ENCODE measurements around the gene TMEM184C. TPM values are rescaled to one million over a fixed set of nuclear protein-coding genes. Genes with fewer than 3 reads are reported as not detected.

TMEM184C gene
- total RNA-seq, 1 experiment from 2014 or later: 36.3 TPM

DNA sequence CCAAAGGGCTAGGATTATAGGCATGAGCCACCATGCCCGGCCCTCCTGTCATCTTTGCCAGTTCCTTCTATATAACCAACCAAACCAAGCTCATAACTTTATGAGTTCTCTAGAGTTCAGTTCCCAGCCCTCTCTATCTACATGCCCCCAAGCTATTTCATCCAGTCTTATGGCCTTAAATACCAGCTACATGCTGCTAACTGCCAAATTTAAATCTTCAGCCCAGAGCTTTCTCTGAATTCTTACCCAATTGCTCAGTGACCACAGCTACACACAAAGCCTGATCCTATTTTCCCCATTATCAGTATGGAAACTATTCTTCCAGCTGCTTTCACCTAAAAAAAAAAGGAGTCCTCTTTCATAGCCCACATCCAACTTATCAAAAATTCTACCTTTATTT lies 23.1 kb downstream of the TMEM184C start:
- ChIA-PET CTCF (no interaction called here), POLR2A (ENCODE audit: low non-redundant PET) (no interaction called here)
- intact Hi-C loops (cut with micrococcal nuclease; ENCODE audit: unreplicated experiment): no loop called here
- Histone ChIP-seq H3K36me3 (ENCODE audit: insufficient read depth, low read length, poor library complexity, severe bottlenecking) (peaks cover 29% of the 10 kb centered on the region), H3K4me3 (ENCODE audit: low read depth, low read length, poor library complexity, severe bottlenecking) (no peak overlapping the region), H3K4me1 (ENCODE audit: insufficient read depth, low read length, poor library complexity, severe bottlenecking) (no peaks in the 10 kb centered on the region), H3K27ac (ENCODE audit: low read depth, low read length, poor library complexity, severe bottlenecking) (no peak overlapping the region), H3K27me3 (replicated peaks; ENCODE audit: insufficient read depth, low read depth, low read length, poor library complexity) (no peaks in the 10 kb centered on the region), H3K9me3 (ENCODE audit: low read depth, low read length, poor library complexity, severe bottlenecking) (peaks cover 7% of the 10 kb centered on the region)
- TF ChIP-seq, protein P1, sequence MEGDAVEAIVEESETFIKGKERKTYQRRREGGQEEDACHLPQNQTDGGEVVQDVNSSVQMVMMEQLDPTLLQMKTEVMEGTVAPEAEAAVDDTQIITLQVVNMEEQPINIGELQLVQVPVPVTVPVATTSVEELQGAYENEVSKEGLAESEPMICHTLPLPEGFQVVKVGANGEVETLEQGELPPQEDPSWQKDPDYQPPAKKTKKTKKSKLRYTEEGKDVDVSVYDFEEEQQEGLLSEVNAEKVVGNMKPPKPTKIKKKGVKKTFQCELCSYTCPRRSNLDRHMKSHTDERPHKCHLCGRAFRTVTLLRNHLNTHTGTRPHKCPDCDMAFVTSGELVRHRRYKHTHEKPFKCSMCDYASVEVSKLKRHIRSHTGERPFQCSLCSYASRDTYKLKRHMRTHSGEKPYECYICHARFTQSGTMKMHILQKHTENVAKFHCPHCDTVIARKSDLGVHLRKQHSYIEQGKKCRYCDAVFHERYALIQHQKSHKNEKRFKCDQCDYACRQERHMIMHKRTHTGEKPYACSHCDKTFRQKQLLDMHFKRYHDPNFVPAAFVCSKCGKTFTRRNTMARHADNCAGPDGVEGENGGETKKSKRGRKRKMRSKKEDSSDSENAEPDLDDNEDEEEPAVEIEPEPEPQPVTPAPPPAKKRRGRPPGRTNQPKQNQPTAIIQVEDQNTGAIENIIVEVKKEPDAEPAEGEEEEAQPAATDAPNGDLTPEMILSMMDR (conservative IDR thresholded peaks at IDR 0.05; ENCODE audit: low read depth, low read length): no peak
- no peak for TF ChIP-seq EZH2 (IDR thresholded peaks at IDR 0.05; ENCODE audit: borderline replicate concordance, low read depth, low read length, poor library complexity, severe bottlenecking)
- BruUV-seq (replicated peaks): no TSS peak
- no peak for DNase-seq (ENCODE audit: low spot score)

DNA sequence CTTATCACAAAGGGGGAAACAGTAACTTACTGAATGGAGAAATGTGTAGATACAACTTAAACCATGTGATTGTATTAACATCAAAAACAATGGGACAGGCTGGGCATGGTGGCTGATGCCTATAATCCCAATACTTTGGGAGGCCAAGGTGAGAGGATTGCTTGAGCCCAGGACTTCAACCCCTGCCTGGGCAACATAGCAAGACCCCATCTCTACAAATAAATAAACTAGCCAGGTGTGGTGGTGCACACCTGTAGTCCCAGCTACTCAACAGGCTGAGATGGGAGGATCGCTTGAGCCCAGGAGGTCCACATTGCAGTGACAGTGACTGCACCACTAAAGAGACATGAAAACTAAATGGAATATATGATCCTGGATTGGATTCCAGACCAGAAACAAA lies 26.4 kb downstream of the TMEM184C start:
- DNase-seq (ENCODE audit: low spot score): no peak
- intact Hi-C loops (cut with micrococcal nuclease; ENCODE audit: unreplicated experiment): no loop called here
- no peak for TF ChIP-seq EZH2 (IDR thresholded peaks at IDR 0.05; ENCODE audit: borderline replicate concordance, low read depth, low read length, poor library complexity, severe bottlenecking)
- TF ChIP-seq, protein P1 (conservative IDR thresholded peaks at IDR 0.05; ENCODE audit: low read depth, low read length): no peak
- Histone ChIP-seq H3K36me3 (ENCODE audit: insufficient read depth, low read length, poor library complexity, severe bottlenecking) (peaks cover under 1% of the 10 kb centered on the region), H3K4me3 (ENCODE audit: low read depth, low read length, poor library complexity, severe bottlenecking) (no peak overlapping the region), H3K9me3 (ENCODE audit: low read depth, low read length, poor library complexity, severe bottlenecking) (no peaks in the 10 kb centered on the region), H3K4me1 (ENCODE audit: insufficient read depth, low read length, poor library complexity, severe bottlenecking) (no peaks in the 10 kb centered on the region), H3K27me3 (replicated peaks; ENCODE audit: insufficient read depth, low read depth, low read length, poor library complexity) (no peaks in the 10 kb centered on the region), H3K27ac (ENCODE audit: low read depth, low read length, poor library complexity, severe bottlenecking) (no peak overlapping the region)
- POLR2A ChIA-PET (ENCODE audit: low non-redundant PET): no interaction called here
- CTCF ChIA-PET: interaction anchor here (0.6 kb wide), 1 partner anchor 224 kb away, joined by 6 read pairs; no protein-coding TSS in a partner anchor
- no TSS peak for BruUV-seq (replicated peaks)

DNA sequence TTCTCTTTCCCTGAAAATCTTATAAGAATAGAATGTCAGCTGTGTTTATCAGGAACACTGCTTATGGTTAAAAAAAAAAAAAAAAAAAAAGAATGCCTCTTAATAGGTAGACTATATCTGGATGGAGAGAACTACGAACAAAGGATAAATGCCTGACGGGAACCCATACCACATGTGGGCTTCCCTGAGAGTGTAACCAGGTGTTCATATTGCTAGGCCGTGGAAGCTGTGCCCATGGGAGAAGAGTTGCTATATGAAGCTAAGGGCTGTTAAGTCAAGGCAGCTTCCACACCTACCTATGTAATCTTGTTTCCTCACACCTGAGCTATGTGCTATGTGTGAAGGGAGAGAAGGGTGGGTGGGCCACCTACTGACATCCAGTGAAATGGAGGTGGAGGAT lies 27.3 kb downstream of the TMEM184C start:
- Histone ChIP-seq H3K27ac (ENCODE audit: low read depth, low read length, poor library complexity, severe bottlenecking) (no peak overlapping the region), H3K9me3 (ENCODE audit: low read depth, low read length, poor library complexity, severe bottlenecking) (no peaks in the 10 kb centered on the region), H3K36me3 (ENCODE audit: insufficient read depth, low read length, poor library complexity, severe bottlenecking) (no peaks in the 10 kb centered on the region), H3K4me3 (ENCODE audit: low read depth, low read length, poor library complexity, severe bottlenecking) (no peak overlapping the region), H3K4me1 (ENCODE audit: insufficient read depth, low read length, poor library complexity, severe bottlenecking) (no peaks in the 10 kb centered on the region), H3K27me3 (replicated peaks; ENCODE audit: insufficient read depth, low read depth, low read length, poor library complexity) (no peaks in the 10 kb centered on the region)
- TF ChIP-seq EZH2 (IDR thresholded peaks at IDR 0.05; ENCODE audit: borderline replicate concordance, low read depth, low read length, poor library complexity, severe bottlenecking): no peak
- TF ChIP-seq, protein P1 (conservative IDR thresholded peaks at IDR 0.05; ENCODE audit: low read depth, low read length): no peak
- no TSS peak for BruUV-seq (replicated peaks)
- CTCF ChIA-PET: interaction anchor here (0.6 kb wide), 1 partner anchor 223 kb away, joined by 6 read pairs; no protein-coding TSS in a partner anchor
- no peak for DNase-seq (ENCODE audit: low spot score)
- intact Hi-C loops (cut with micrococcal nuclease; ENCODE audit: unreplicated experiment): no loop called here
- POLR2A ChIA-PET (ENCODE audit: low non-redundant PET): interaction anchor here (0.5 to 0.6 kb wide), 2 partner anchors 35 to 223 kb away, joined by 3 to 5 read pairs; no protein-coding TSS in a partner anchor
